SK-N-SH (cell line): Measurements from ENCODE around the gene NANOS2. TPM values are rescaled to one million over a fixed set of nuclear protein-coding genes. Genes with fewer than 3 reads are reported as not detected.

Experiments
- CTCF ChIA-PET: fragments of 300-600, 350-600 bp; formaldehyde crosslinking; extraction: SDS; loops from one replicate; lab custom pipeline; 2021; lab: Yijun Ruan, JAX
- POLR2A ChIA-PET: fragments of 350-600 bp; sonication (Branson Sonifier 250); formaldehyde crosslinking; extraction: SDS; loops from one replicate; lab custom pipeline; 2020; ENCODE audit warnings: antibody characterized with exemption, inconsistent platforms; lab: Yijun Ruan, JAX
- DNase-seq: peaks from one replicate; pipeline ENCODE4 v3.0.0; 2012
- H2AFZ ChIP-seq: fragments of 200-600 bp; sonication (generic); 2 replicates; pipeline ENCODE4 v1.8.1; 2016; ENCODE audit warnings: antibody characterized with exemption, mild to moderate bottlenecking, low read depth
- H3F3A ChIP-seq: fragments of 200-600 bp; sonication (generic); replicated peaks from 2 replicates; pipeline ENCODE3; 2016; ENCODE audit warnings: antibody characterized with exemption, mild to moderate bottlenecking; ENCODE audit not compliant: insufficient read depth
- H3K27ac ChIP-seq, 2 experiments: fragments of 200-500 bp in 1 of 2; fragments of 200-600 bp in 1 of 2; sonication (Bioruptor generic) in 1 of 2; sonication (generic), shearing (Covaris generic) in 1 of 2; 2 replicates each; pipeline versions ENCODE4 v1.5.1 to v1.6.1; 2014 to 2016; ENCODE audit warnings: low read depth in 2 of 2, inconsistent platforms in 1 of 2, low read length in 1 of 2, mild to moderate bottlenecking in 1 of 2, mixed read lengths in 1 of 2
- H3K27me3 ChIP-seq: fragments of 200-600 bp; sonication (generic), shearing (Covaris generic); 2 replicates; pipeline ENCODE4 v1.6.1; 2016; ENCODE audit warnings: mixed run types; ENCODE audit not compliant: insufficient read depth
- H3K36me3 ChIP-seq, 2 experiments: fragments of 200-500 bp in 1 of 2; fragments of 200-600 bp in 1 of 2; sonication (Bioruptor generic) in 1 of 2; sonication (generic) in 1 of 2; replicated peaks in 1 of 2; 2 replicates each; pipeline versions ENCODE3 to v1.5.1; 2014 to 2016; ENCODE audit warnings: low read length in 1 of 2, mild to moderate bottlenecking in 1 of 2; ENCODE audit not compliant: insufficient read depth in 2 of 2, control insufficient read depth in 1 of 2
- H3K4me1 ChIP-seq, 2 experiments: fragments of 200-500 bp in 1 of 2; fragments of 200-600 bp in 1 of 2; sonication (Bioruptor generic) in 1 of 2; sonication (generic), shearing (Covaris generic) in 1 of 2; 2 replicates each; pipeline versions ENCODE4 v1.5.1 to v1.6.1; 2014 to 2016; ENCODE audit warnings: low read depth in 1 of 2, low read length in 1 of 2, mixed run types in 1 of 2; ENCODE audit not compliant: insufficient read depth in 2 of 2, control insufficient read depth in 1 of 2
- H3K4me2 ChIP-seq: fragments of 200-600 bp; sonication (generic), shearing (Covaris generic); 2 replicates; pipeline ENCODE4 v1.6.1; 2017; ENCODE audit warnings: mixed run types
- H3K4me3 ChIP-seq, 2 experiments: fragments of 200-500 bp in 1 of 2; fragments of 200-600 bp in 1 of 2; sonication (Bioruptor generic) in 1 of 2; sonication (generic), shearing (Covaris generic) in 1 of 2; 2 replicates each; pipeline versions ENCODE4 v1.5.1 to v1.8.1; 2014 to 2016; ENCODE audit warnings: low read depth in 2 of 2, inconsistent platforms in 1 of 2, low read length in 1 of 2, mild to moderate bottlenecking in 1 of 2, mixed read lengths in 1 of 2, moderate library complexity in 1 of 2
- H3K79me2 ChIP-seq: fragments of 200-600 bp; sonication (generic); 2 replicates; pipeline ENCODE4 v1.8.1; 2017; ENCODE audit warnings: mild to moderate bottlenecking; ENCODE audit not compliant: insufficient read depth
- H3K9ac ChIP-seq: fragments of 200-600 bp; sonication (generic); 2 replicates; pipeline ENCODE4 v1.6.1; 2017; ENCODE audit warnings: mixed run types
- H3K9me2 ChIP-seq: fragments of 200-600 bp; sonication (generic); 2 replicates; pipeline ENCODE4 v1.6.1; 2017; ENCODE audit warnings: mixed run types
- H3K9me3 ChIP-seq: fragments of 200-600 bp; sonication (generic); 2 replicates; pipeline ENCODE4 v1.6.1; 2017; ENCODE audit warnings: mixed run types, mild to moderate bottlenecking, moderate library complexity
- H4K20me1 ChIP-seq: fragments of 200-600 bp; sonication (generic); 2 replicates; pipeline ENCODE4 v1.6.1; 2017; ENCODE audit warnings: mild to moderate bottlenecking, mixed run types; ENCODE audit not compliant: insufficient read depth
- CHD2 ChIP-seq: fragments of 150-350 bp; IDR thresholded peaks from 2 replicates; pipeline ENCODE4 v1.6.1; 2018; ENCODE audit warnings: low read length; ENCODE audit not compliant: partially characterized antibody
- ELF1 ChIP-seq: IDR thresholded peaks from 2 replicates; pipeline ENCODE4 v1.4.0; 2012
- FOSL2 ChIP-seq: IDR thresholded peaks from 2 replicates; pipeline ENCODE4 v1.4.0; 2012; ENCODE audit warnings: low read depth, mild to moderate bottlenecking, moderate library complexity, borderline replicate concordance
- FOXJ3 ChIP-seq: sonication (generic); formaldehyde crosslinking; IDR thresholded peaks from 2 replicates; pipeline ENCODE4 v1.5.1; 2020; ENCODE audit warnings: mild to moderate bottlenecking, missing genetic modification reagents
- NFIC ChIP-seq: IDR thresholded peaks from 2 replicates; pipeline ENCODE4 v1.4.0; 2012; ENCODE audit warnings: borderline replicate concordance
- NRF1 ChIP-seq: IDR thresholded peaks from 2 replicates; pipeline ENCODE4 v1.6.1; 2012; ENCODE audit warnings: low read depth, mild to moderate bottlenecking, low read length
- RXRA ChIP-seq: IDR thresholded peaks from 2 replicates; pipeline ENCODE4 v1.4.0; 2012; ENCODE audit warnings: low read depth, mild to moderate bottlenecking, borderline replicate concordance
- SIN3A ChIP-seq: IDR thresholded peaks from 2 replicates; pipeline ENCODE4 v1.6.1; 2012; ENCODE audit warnings: low read depth, mild to moderate bottlenecking, low read length, moderate library complexity, borderline replicate concordance
- SMC3 ChIP-seq: IDR thresholded peaks from 2 replicates; pipeline ENCODE4 v1.6.1; 2012; ENCODE audit warnings: low read depth, low read length, improper control_type of control experiment
- YY1 ChIP-seq: IDR thresholded peaks from 2 replicates; pipeline ENCODE4 v1.4.0; 2012; ENCODE audit warnings: low read depth, mild to moderate bottlenecking
- WGBS: methylation state at CpG from one replicate; pipeline ENCODE4 v1.1.6; 2017; ENCODE audit warnings: low lambda C conversion rate; 5-methylcytosine and 5-hydroxymethylcytosine counted together
- polyA plus RNA-seq, 3 experiments: library from polyadenylated mRNA; depleted of rRNA; stranded (reverse); fragments of >200 nt; gene quantifications; 2 replicates each; pipeline ENCODE4 v1.2.3, GENCODE V29; 2012
- TF ChIP-seq, protein P1 (sequence below): IDR thresholded peaks from 2 replicates; pipeline ENCODE4 v1.4.0; 2012; ENCODE audit warnings: low read depth, borderline replicate concordance
- TF ChIP-seq, protein P2 (sequence below): fragments of 150-350 bp; IDR thresholded peaks from 2 replicates; pipeline ENCODE4 v1.6.1; 2017; ENCODE audit warnings: antibody characterized with exemption, low read length, low read depth, borderline replicate concordance
- TF ChIP-seq, protein P3 (sequence below): fragments of 200-600 bp; sonication (generic); IDR thresholded peaks from 2 replicates; pipeline ENCODE4 v1.6.1; 2017; ENCODE audit warnings: antibody characterized with exemption, mild to moderate bottlenecking, moderate library complexity
- TF ChIP-seq, protein P4 (sequence below): fragments of 150-350 bp; IDR thresholded peaks from 2 replicates; pipeline ENCODE4 v1.6.1; 2016; ENCODE audit warnings: mild to moderate bottlenecking, low read depth, low read length

The NANOS2 gene
- polyA plus RNA-seq, 1 of the 3 experiments (the other 2 are of a cell fraction) = not detected

DNA sequence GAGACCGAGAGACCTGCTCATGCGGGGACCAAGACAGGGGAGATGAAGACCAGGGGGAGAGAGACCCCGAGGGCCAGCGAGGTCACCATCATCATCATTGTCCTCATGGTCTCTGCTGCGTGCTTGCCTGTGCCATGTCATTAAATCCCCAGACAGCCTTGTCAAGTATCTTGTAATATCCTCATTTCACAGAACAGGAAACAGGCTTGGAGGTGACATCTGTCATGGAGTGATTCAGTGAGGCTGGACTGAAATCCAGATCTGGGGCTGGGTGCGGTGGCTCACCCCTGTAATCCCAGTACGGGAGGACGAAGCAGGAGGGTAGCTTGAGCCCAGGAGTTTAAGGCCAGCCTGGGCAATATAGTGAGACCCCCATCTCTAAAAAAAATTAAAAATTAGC is 5.9 kb upstream of the NANOS2 start (continued):
- no peak for TF ChIP-seq CHD2
- TF ChIP-seq SIN3A = no peak
- TF ChIP-seq, protein P1, sequence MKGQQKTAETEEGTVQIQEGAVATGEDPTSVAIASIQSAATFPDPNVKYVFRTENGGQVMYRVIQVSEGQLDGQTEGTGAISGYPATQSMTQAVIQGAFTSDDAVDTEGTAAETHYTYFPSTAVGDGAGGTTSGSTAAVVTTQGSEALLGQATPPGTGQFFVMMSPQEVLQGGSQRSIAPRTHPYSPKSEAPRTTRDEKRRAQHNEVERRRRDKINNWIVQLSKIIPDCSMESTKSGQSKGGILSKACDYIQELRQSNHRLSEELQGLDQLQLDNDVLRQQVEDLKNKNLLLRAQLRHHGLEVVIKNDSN = no peak
- TF ChIP-seq, protein P2, sequence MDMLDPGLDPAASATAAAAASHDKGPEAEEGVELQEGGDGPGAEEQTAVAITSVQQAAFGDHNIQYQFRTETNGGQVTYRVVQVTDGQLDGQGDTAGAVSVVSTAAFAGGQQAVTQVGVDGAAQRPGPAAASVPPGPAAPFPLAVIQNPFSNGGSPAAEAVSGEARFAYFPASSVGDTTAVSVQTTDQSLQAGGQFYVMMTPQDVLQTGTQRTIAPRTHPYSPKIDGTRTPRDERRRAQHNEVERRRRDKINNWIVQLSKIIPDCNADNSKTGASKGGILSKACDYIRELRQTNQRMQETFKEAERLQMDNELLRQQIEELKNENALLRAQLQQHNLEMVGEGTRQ = no peak
- TF ChIP-seq, protein P3, sequence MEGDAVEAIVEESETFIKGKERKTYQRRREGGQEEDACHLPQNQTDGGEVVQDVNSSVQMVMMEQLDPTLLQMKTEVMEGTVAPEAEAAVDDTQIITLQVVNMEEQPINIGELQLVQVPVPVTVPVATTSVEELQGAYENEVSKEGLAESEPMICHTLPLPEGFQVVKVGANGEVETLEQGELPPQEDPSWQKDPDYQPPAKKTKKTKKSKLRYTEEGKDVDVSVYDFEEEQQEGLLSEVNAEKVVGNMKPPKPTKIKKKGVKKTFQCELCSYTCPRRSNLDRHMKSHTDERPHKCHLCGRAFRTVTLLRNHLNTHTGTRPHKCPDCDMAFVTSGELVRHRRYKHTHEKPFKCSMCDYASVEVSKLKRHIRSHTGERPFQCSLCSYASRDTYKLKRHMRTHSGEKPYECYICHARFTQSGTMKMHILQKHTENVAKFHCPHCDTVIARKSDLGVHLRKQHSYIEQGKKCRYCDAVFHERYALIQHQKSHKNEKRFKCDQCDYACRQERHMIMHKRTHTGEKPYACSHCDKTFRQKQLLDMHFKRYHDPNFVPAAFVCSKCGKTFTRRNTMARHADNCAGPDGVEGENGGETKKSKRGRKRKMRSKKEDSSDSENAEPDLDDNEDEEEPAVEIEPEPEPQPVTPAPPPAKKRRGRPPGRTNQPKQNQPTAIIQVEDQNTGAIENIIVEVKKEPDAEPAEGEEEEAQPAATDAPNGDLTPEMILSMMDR = no peak

DNA sequence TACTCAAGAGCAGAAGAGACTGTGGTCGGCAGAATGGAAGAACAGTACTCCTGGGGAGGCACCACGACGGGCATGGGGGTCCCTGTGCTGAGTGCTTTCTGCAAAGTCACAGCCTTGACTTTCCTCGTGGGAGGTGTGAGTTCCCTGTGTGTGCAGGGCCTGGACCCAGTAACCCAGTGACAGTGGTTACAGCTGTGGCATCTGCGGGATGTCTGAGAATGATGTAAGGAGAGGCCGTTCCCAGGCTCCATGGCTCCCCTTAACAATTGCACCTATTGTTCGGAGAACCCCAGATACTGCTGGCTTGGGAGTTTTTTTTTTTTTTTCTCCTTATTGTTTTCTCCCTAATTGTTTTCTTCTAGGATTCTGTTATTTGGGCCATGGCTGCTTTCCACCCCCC is 5.1 kb upstream of the NANOS2 start:
- ChIA-PET CTCF (interaction anchor here (1.2 kb wide), 1 partner anchor 12 kb away, joined by 3 read pairs; no protein-coding TSS in a partner anchor), POLR2A (no interaction called here)

DNA sequence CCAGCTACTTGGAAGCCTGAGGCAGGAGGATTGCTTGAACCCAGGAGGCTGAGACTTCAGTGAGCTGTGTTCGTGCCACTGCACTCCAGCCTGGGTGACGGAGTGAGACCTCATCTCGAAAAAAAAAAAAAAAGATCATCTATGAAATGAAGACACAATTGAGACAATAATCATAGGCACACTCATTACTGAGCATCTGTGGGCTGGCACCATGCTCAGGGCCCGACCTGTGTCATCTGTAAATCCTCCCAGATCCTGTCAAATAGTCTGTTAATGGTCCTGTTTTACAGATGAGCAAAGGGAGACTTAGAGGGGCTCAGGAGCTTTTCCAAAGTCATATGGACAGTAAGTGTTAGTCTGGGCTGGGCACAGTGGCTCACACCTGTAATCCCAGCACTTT is 4.1 kb upstream of the NANOS2 start:
- H2AFZ ChIP-seq = no peak overlapping the region
- no peak overlapping the region for H3K4me2 ChIP-seq
- no peaks in the 10 kb centered on the region for H3K4me1 ChIP-seq
- no peaks in the 10 kb centered on the region for H3K9me2 ChIP-seq
- no peak for DNase-seq
- H3K27ac ChIP-seq = no peak overlapping the region
- H3K9ac ChIP-seq = no peak overlapping the region
- H4K20me1 ChIP-seq = no peaks in the 10 kb centered on the region
- ChIA-PET CTCF (interaction anchor here (0.7 to 1.2 kb wide), 2 partner anchors 11 to 862 kb away, joined by 3 read pairs; no protein-coding TSS in a partner anchor), POLR2A (no interaction called here)
- H3K27me3 ChIP-seq = peaks cover 5% of the 10 kb centered on the region; the same call in 1 of the 2 replicates
- H3F3A ChIP-seq = peaks cover 4% of the 10 kb centered on the region
- no peaks in the 10 kb centered on the region for H3K36me3 ChIP-seq
- H3K9me3 ChIP-seq = no peaks in the 10 kb centered on the region
- no peak overlapping the region for H3K4me3 ChIP-seq
- WGBS = 36% methylated on average over 4 of the region's 4 CpGs
- H3K79me2 ChIP-seq = no peaks in the 10 kb centered on the region
- TF ChIP-seq, protein P4, sequence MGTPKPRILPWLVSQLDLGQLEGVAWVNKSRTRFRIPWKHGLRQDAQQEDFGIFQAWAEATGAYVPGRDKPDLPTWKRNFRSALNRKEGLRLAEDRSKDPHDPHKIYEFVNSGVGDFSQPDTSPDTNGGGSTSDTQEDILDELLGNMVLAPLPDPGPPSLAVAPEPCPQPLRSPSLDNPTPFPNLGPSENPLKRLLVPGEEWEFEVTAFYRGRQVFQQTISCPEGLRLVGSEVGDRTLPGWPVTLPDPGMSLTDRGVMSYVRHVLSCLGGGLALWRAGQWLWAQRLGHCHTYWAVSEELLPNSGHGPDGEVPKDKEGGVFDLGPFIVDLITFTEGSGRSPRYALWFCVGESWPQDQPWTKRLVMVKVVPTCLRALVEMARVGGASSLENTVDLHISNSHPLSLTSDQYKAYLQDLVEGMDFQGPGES = no peak
- TF ChIP-seq FOXJ3 (CRISPR knock-in tag) (no peak), NFIC (no peak), SMC3 (no peak), ELF1 (no peak), YY1 (no peak), RXRA (no peak)
- TF ChIP-seq, protein P3 = no peak

More for the DNA sequence above, 5.1 kb upstream of the NANOS2 start:
- Histone ChIP-seq H3K27ac (no peak overlapping the region), H3K9me2 (no peaks in the 10 kb centered on the region), H3F3A (peaks cover 4% of the 10 kb centered on the region), H4K20me1 (no peaks in the 10 kb centered on the region), H3K4me3 (no peak overlapping the region), H3K4me2 (no peak overlapping the region), H3K9ac (no peak overlapping the region), H2AFZ (no peak overlapping the region), H3K9me3 (no peaks in the 10 kb centered on the region), H3K79me2 (no peaks in the 10 kb centered on the region), H3K36me3 (no peaks in the 10 kb centered on the region), H3K4me1 (no peaks in the 10 kb centered on the region), H3K27me3 (peaks cover 5% of the 10 kb centered on the region; the same call in 1 of the 2 replicates)
- no peak for TF ChIP-seq ELF1
- no peak for TF ChIP-seq FOSL2
- no peak for TF ChIP-seq RXRA
- no peak for TF ChIP-seq NRF1
- TF ChIP-seq, protein P4 = no peak
- whole genome bisulfite sequencing = 79% methylated on average over 3 of the region's 7 CpGs
- no peak for DNase-seq
